SU-DHL-6 (cell line): Measurements from ENCODE around the gene CT45A9.

Experiments used
- EZH2phosphoT487 ChIP-seq: fragments of 200-600 bp; sonication (generic), shearing (Covaris generic); conservative IDR thresholded peaks from 2 replicates; pipeline ENCODE4 v1.6.1; 2018; ENCODE audit warnings: mild to moderate bottlenecking, antibody characterized with exemption, low read length, moderate library complexity, mixed read lengths
- TF ChIP-seq, protein P1 (sequence below): fragments of 200-600 bp; sonication (generic); IDR thresholded peaks from one replicate; pipeline ENCODE4 v1.5.1; 2017; ENCODE audit warnings: antibody characterized with exemption, mild to moderate bottlenecking, low read length, moderate library complexity; ENCODE audit not compliant: insufficient read depth, poor library complexity, severe bottlenecking

DNA sequence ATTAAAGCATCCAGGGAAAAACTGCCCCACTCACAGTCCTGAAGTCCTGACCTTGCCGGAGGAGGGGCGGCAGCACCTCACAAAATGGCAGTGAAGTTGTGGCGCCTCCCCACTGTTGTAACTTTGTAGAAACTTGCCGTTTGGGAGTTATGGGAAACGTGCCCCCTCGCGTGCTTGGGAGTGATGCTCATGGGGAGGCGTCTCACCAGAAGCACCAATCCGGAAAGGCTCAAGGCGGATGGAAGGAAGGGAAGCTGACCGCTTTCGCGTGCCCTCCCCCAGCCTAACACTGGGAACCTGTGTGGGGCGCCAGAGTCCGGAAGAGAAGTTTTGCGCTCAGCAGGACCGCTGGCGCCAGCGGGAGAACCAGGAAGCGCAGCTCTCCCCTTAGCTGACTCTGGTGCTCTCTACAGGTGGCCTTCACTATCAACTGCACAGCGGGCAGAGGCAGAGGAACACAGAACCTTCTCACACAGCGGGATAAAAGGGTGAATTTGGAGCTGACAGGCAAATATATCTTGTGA lies 21.7 kb upstream of the CT45A9 start, which contains the start of the genes CT45A10 and SAGE1:
- TF ChIP-seq, protein P1, sequence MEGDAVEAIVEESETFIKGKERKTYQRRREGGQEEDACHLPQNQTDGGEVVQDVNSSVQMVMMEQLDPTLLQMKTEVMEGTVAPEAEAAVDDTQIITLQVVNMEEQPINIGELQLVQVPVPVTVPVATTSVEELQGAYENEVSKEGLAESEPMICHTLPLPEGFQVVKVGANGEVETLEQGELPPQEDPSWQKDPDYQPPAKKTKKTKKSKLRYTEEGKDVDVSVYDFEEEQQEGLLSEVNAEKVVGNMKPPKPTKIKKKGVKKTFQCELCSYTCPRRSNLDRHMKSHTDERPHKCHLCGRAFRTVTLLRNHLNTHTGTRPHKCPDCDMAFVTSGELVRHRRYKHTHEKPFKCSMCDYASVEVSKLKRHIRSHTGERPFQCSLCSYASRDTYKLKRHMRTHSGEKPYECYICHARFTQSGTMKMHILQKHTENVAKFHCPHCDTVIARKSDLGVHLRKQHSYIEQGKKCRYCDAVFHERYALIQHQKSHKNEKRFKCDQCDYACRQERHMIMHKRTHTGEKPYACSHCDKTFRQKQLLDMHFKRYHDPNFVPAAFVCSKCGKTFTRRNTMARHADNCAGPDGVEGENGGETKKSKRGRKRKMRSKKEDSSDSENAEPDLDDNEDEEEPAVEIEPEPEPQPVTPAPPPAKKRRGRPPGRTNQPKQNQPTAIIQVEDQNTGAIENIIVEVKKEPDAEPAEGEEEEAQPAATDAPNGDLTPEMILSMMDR = no peak
- no peak for TF ChIP-seq EZH2phosphoT487
